Muscle of arm (tissue), 12 donors: ENCODE data around the gene PEX26. TPM values are rescaled to one million over a fixed set of nuclear protein-coding genes. Genes with fewer than 3 reads are reported as not detected.
A peak's percentile ranks its signal among the peaks of the same experiment; 100 is the strongest.
"Not testable (repeated sequence)": the region's sequence is repeated elsewhere in the genome, so short reads cannot be mapped to it uniquely, and the experiment has no call there.

Experiments
- DNase-seq: peaks from one replicate; pipeline ENCODE4 v3.0.0-alpha.2; 2013
- polyA plus RNA-seq, 12 donors: library from polyadenylated mRNA; unstranded; fragments of 120-200 nt; gene quantifications; one replicate each; pipeline ENCODE4 v1.2.1, GENCODE V29; 2013; ENCODE audit not compliant: insufficient read length in 12 of 12

Gene PEX26
- polyA plus RNA-seq, 12 donors = 11.8 to 19.6 (median 16.1) TPM; not detected in 1

DNA sequence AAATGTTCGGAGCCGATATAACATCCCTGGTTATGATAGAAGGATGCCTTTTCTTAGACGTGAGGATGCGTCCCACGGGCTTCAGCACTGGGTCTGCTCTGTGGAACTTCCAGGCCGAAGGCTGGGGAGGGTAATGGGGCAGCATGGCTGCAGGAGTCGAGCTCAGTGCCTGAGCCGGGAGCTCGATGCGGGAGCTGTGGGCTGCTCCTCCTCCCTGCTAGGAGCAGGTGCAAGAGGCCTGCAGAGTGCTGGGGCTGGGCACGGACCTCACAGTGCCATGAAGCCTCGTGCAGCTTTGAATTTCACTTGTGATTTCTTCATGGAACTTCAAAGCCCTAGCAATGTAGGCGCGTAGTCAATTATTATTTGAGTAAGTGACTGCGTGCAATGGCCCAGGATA is 38.8 kb downstream of the PEX26 start:
- no peak for DNase-seq

DNA sequence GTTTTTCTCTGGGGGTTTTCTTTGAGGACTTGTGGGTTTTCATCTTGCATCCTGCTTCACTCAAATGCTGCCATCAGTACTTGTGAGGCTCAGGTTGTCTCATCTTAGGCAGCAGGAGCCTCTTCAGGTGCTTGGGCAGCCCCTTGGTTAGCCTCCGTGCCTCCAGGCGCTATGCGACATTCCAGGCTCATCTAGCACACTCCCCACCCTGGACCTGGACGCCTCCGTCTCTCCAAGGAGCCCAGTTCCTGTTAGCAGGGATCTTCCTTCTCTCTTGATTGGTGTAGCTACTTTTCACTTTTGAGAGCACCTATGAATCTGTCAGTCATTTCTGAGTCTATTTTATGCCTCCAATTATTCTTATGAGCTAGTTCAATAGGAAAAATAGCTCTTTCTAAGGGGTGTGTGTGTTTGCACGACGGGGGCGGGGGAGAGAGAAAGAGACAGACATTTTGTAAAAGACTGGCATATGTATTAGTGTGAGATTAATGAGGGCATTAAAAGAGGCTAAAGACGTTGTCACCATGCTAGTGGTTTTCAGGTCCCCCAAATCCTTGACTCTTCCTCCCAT is 40.6 kb downstream of the PEX26 start:
- DNase-seq = no peak

DNA sequence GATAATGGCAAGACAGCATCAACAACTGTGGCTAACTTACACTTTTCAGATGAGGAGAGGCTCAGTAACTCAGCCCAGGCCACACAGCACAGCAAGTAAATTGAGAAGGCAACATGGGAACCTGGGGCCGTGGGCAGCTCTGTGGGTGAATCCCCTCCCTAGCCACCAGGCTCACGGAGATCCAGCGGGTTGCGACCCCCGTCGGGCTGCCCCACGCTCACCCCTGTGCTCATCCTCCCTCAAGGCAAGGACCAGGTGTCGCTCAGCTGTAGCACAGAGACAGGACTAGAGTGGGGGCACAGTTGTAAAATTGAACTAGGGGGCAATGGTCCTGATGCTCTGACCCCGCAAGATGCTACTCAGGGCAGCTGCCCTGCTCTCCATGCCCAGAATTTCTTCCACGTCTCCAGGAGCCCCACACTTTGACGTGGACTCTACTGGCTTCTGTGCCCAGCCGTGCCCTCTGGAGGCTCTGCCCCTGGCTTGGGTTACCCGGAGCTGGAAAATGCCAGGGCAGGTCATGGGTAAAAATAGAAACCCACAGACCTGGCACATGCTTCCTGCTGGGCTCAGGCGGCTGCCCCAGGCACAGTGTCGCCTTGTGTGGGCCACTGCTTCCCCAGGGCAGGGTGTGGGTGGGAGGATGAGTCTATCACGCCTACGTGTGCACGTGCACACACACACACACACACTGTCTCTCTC is 41.8 kb downstream of the PEX26 start:
- DNase-seq = no peak

DNA sequence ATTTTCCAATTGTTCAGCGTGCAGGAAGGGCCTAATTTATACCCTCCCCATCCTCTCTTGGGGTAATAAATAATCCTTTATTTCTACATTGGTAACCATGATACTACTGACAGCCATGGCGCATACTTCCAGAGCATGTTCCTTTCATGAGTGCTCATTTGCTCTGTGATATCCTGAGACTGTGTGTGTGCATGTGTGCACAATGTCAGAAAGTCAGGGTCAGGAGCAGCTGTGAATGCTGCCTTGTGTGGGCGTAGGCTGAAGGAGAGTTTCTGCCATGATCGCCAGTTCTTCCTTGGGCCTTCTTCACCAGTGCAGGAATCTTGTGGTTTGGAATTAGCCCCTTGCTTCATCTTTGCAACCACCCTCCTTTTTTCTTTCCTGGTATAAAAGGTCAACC is 43.1 kb downstream of the PEX26 start:
- no peak for DNase-seq

DNA sequence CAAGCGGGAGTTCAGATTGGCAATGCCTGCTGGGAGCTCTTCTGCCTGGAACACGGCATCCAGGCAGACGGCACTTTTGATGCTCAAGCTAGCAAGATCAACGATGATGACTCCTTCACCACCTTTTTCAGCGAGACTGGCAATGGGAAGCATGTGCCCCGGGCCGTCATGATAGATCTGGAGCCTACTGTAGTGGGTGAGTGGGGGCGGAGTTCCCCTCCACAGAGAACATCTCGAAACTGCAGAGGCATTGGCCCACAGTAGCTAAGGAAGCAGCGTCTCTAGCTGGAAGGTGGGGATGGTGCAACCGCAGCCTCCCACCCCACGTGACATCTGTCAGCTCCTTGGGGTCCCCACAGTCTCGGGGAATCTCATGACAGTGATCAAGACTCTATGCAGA is 43.7 kb downstream of the PEX26 start:
- no peak for DNase-seq

GRCh38 chr22:18121954-18122554 is 44.3 kb downstream of the PEX26 start:
- no peak for DNase-seq

DNA sequence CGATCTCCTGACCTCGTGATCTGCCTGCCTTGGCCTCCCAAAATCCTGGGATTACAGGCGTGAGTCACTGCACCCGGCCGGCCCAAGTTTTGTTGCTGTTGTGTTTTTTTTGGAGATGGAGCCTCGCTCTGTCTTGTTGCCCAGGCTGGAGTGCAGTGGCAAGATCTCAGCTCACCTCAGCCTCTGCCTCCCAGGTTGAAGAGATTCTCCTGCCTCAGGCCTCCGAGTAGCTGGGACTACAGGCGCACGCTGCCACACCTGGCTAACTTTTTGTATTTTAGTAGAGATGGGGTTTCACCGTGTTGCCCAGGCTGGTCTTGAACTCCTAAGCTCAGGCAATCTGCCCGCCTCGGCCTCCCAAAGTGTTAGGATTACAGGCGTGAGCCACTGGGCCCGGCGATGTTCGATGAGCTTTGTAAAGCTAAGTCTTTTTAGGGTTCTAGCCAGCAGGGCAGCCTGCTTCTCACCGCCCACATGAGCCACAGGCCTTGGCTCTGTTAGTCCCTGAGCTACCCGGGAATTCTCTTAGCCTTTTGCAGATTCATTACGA is 45.8 kb downstream of the PEX26 start:
- not testable (repeated sequence) for DNase-seq

GRCh38 chr22:18126606-18127005 is 48.8 kb downstream of the PEX26 start:
- no peak for DNase-seq

DNA sequence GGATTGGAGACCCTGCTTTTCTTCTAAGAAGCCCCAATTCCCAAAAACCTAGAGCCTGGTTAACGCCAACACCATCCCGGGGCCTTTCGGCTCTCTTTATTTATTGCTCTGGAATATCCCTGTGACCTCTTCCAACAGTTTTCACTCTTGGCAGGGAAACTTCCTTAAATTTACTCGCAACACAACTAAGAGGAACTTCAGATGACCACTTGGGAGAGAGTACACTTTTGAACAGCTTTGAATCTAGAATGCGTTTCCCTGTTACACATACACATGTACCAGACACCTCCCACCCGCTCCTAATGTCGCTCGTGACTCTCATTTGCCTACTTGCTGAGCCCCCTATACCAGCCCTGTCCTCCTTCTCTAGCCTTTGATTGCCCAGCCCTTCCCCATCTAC is 52.2 kb downstream of the PEX26 start:
- DNase-seq = peak; percentile 25

DNA sequence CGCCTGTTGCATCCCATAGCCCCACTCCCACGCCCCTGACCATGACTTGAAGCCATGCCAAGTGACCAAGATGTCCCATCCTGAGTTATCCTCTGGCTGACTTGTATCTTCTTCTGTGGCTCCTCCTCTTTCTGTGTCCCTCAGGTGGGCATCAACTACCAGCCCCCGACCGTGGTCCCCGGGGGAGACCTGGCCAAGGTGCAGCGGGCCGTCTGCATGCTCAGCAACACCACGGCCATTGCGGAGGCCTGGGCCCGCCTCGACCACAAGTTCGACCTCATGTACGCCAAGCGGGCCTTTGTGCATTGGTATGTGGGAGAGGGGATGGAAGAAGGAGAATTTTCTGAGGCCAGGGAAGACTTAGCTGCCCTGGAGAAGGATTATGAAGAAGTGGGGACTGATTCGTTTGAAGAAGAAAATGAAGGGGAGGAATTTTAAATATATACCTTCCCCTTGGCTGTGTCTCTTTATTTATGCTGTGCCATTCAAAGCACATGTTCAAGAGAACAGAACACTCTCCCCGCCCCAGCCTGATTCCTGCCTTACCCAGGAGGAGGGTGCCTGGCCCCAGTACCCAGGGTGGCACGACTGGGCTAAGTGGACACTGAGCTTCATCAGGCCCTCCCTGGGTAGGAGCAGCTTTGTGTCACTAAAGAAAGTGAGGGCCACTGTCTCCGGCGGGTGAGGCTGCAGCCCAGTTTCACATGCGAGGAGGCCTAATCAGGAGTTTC is 53.1 kb downstream of the PEX26 start:
- DNase-seq = no peak

GRCh38 chr22:18133452-18133851 is 55.7 kb downstream of the PEX26 start:
- no peak for DNase-seq

DNA sequence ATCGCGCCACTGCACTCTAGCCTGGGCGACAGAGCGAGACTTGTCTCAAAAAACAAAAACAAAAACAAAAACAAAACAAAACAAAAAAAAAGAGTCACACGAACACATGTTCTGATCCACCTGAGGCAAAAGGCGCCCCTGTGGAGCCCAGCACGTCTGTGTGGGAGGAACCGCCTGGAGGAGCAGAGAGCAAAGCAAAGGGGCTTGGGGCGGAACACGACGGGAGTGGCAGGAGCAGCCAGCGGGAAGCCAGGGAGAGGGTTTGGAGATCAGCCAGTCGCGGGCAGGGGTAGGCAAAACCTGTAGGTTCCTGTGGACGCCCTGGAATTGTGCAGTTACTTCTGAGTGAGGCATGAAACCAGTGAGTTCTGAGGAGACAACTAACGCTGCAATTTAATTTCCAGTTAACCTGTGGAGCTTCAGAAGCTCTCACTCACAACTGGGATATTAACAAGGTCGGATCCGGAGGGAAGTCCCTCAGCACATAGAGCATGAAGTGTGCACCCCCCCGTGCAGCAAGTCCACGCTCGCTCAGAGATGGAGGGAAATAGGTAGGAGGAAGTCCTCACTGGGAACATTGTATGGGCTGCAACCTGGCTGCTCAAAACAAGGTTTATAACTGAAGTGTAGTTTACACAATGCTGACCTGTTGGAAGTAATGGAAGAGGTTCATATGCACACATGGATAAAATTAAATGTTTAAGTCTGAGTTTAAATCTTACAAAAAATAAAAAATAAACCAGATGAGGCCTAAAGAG is 59.0 kb downstream of the PEX26 start:
- DNase-seq = no peak

DNA sequence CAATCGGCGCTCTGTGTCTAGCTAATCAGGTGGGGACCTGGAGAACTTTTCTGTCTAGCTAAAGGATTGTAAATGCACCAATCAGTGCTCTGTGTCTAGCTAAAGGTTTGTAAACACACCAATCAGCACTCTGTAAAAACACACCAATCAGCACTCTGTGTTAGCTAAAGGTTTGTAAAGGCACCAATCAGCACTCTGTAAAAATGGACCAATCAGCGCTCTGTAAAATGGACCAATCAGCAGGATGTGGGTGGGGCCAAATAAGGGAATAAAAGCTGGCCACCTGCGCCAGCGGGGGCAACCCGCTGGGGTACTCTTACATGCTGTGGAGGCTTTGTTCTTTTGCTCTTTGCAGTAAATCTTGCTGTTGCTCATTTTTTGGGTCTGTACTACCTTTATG is 63.2 kb downstream of the PEX26 start:
- DNase-seq = not testable (repeated sequence)

DNA sequence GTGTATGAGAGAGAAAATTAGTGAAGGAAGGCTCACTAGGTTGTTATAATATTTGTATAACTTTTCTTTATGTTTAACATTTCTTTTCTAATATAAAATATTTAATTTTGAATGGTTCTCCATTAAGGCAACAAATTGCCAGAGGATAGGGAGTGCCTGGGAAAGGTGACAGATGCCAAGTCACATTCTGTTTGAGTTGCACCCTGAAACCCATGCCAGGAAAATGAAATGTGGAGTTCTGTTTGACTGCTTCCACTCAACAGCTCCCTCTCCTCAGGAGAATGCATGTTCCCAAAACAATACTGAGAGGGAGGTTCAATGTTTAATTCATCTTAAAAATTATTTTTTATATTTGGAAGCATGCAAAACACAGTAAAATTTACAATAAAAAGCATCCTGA is 66.3 kb downstream of the PEX26 start:
- DNase-seq = no peak

DNA sequence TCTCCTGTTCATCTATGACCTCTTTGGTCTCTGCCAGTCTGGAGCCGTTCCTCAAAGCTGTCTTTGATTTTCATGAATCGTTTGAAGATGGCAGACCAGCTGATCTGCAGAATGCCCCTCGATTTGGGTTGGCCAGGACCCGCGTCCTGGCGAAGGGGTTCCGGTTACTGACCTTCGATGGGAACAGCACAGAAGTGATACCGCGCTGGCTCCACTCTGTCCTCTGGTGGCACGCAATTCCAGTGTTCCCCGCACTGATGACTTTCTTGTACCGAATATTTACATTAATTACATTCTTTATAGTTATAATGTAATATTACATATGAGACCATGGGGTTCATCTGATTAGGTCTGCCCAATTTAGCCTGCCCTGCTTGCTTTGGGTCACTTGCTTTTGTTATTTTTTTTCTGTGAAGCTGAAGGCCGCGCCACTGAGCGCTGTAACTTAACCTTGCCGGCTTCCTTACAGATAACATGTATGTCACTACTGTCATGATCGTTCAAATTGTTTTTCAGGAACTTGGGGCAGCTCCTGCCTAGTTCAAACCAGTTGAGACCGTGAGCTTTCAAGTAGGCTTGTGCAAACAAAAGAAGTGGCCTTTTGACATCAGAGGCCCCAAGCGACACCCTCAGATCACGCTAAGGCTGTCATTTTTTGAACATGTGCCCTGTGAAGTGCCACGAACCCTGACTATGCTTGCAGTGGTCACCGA is 68.0 kb downstream of the PEX26 start:
- DNase-seq = no peak

DNA sequence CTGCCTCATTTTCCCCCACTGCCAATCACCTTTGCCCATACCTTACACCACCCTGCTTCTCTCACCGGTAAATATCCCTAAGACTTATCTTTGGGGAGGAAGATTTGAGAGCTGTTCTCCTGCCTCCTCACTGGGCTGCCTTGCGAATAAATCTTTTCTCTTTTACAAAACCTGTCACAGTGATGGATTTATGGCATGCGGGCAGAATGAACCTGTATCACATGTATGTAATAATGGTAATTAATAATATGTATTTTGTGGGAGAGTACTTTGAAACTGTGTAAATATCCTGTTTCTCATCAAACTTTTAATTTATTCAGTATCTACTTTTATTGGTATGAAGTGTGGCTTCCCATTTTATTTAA is 68.6 kb downstream of the PEX26 start:
- no peak for DNase-seq

DNA sequence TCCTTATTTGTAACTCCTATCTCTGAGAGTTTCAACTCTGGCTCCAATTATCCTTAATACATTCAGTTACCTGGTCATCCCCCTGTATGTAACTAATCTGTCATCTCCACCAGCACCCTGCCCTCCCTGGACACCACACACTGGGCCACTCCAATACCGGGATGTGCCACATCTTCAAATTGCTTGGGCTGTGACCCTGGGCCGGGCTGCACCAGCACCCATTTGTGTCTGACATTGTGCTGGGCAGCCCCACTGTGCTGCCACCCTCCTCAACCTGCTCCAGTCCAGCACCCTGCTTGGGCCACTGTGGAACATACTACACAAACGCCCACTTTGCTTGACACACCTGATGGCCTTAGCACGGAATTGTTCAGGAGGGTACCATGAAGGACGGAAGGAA is 70.0 kb downstream of the PEX26 start:
- no peak for DNase-seq

GRCh38 chr22:18148293-18148965 is 70.6 kb downstream of the PEX26 start:
- DNase-seq = no peak

DNA sequence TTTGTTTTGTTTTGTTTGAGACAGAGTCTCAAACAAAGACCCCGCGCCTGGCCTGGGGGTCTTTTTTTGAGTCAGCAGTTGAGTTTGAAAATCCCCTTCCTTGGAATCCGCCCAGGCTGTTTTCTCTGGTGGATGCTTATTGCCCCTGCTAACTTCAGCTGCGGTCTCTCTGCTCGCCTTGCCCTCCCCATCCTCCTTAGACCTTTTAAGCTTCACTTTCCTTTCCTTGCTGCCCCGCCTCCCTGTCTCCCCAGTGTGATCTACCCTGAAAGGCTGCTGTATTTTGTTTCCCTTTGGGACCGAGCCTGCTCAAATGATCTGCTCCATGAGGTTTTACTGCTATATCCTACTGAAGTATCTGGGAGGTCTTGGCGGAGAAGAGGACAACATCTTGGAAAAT is 74.7 kb downstream of the PEX26 start:
- DNase-seq = no peak

GRCh38 chr22:18154821-18155390 is 77.1 kb downstream of the PEX26 start:
- no peak for DNase-seq
